ENCODE data around the gene YTHDF1. TPM values are rescaled to one million over a fixed set of nuclear protein-coding genes. Genes with fewer than 3 reads are reported as not detected.

The YTHDF1 gene
- total and polyA plus RNA-seq, 2 of the 8 experiments (the other 6 are each of a cell fraction or from before 2014, with no cell fraction given), result 32.8 to 66.0 TPM

DNA sequence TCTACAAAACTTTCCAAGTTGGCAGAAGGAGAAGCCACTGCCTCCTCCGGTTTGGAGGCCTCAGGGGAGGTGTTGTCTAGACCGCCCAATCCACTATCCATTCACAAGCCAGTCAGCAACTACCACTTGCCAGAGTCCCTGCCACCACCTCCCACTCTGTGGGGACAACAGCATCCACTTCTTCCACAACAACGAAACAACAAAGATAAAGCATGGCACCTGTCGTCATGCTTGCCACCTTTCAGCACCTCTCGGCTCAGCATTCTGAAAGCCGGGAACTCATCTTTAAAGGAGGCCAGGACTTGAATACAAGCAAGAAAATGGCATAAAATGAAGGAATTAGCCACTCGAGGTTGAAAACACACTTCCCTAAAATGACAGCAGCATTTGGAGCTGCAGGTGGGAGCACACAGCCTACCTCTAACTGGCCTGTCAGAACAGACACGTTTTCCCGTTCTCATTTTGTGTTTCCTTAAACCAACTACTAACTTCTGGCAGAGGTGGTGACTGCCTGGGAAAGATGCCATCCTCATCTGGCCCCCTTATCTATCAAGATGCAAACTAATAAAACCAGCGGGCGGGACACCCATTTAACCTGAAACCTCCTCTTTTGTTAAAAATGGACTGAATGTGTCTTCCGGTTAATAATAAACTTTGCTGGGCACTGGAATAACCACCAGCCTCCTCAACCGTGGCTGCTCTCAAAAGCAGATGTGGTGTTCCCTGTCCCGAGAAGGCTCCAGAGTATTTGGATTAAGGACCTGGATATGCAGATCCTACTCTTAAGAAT, 21.7 kb downstream of the YTHDF1 start:
- Histone ChIP-seq H2BK12ac (ENCODE audit: low read depth, low read length) (no peak overlapping the region), H3K18ac (ENCODE audit: extremely low read depth, low read length) (no peak overlapping the region), H2BK20ac (ENCODE audit: low read length) (no peak overlapping the region), H2AK5ac (ENCODE audit: low read depth, low read length) (no peak overlapping the region), H2AFZ (ENCODE audit: low read length) (no peak overlapping the region), H3K9me3 (ENCODE audit: insufficient read depth in 2 of 2, low read depth in 1 of 2, low read length in 1 of 2) (no peaks in the 10 kb centered on the region), H3K36me3 (ENCODE audit: control insufficient read depth in 2 of 4, insufficient read depth in 4 of 4, low read length in 3 of 4) (peaks cover 3 to 19% (median 5%) of the 10 kb centered on the region in 4 experiments; a peak in 4 of 8 replicates), H3K23me2 (ENCODE audit: low read depth, low read length) (no peaks in the 10 kb centered on the region; the same call in 1 of the 2 replicates), H4K5ac (ENCODE audit: insufficient read length, low read depth, low read length) (no peak overlapping the region), H3K79me2 (ENCODE audit: control insufficient read depth in 1 of 2, insufficient read depth in 2 of 2, low read length in 2 of 2) (peaks cover 0 to 31% of the 10 kb centered on the region in 2 experiments; a peak in 2 of 4 replicates), H3K9ac (replicated peaks in 1 of 4; ENCODE audit: extremely low read depth in 1 of 4, low read depth in 3 of 4, low read length in 3 of 4) (no peak overlapping the region), H3K4me1 (replicated peaks in 1 of 4; ENCODE audit: control insufficient read depth in 3 of 4, insufficient read depth in 4 of 4, low read length in 3 of 4) (peaks cover 0 to 2% (median 0%) of the 10 kb centered on the region in 4 experiments; a peak in 3 of 7 replicates), H3K4me3 (ENCODE audit: extremely low read depth in 1 of 4, insufficient read depth in 2 of 4, low read depth in 3 of 4, low read length in 4 of 4) (no peak overlapping the region), H2BK5ac (ENCODE audit: low read depth, low read length) (no peak overlapping the region), H3K4me2 (ENCODE audit: insufficient read depth in 1 of 2, low read depth in 2 of 2, low read length in 2 of 2) (no peak overlapping the region), H3K27ac (ENCODE audit: low read depth, low read length) (no peak overlapping the region), H3K27me3 (replicated peaks in 1 of 4; ENCODE audit: control insufficient read depth in 3 of 4, extremely low read depth in 1 of 4, insufficient read depth in 3 of 4, low read length in 3 of 4) (no peaks in the 10 kb centered on the region), H4K8ac (ENCODE audit: extremely low read depth, insufficient read depth, low read length) (no peak overlapping the region), H2BK120ac (replicated peaks; ENCODE audit: low read depth, low read length) (no peak overlapping the region), H2BK15ac (ENCODE audit: low read length) (no peak overlapping the region), H3K14ac (ENCODE audit: insufficient read length) (no peak overlapping the region), H3K23ac (ENCODE audit: insufficient read length) (no peak overlapping the region), H4K20me1 (replicated peaks in 1 of 2; ENCODE audit: control insufficient read depth in 1 of 2, insufficient read depth in 2 of 2, low read length in 2 of 2) (peaks cover 18 to 28% of the 10 kb centered on the region in 2 experiments), H3K4ac (replicated peaks; ENCODE audit: insufficient read length, low read depth, low read length) (no peak overlapping the region), H3K56ac (replicated peaks; ENCODE audit: insufficient read length, low read depth, low read length) (no peak overlapping the region), H4K91ac (replicated peaks; ENCODE audit: insufficient read length, low read length) (no peak overlapping the region), H3K79me1 (ENCODE audit: low read depth, low read length) (peaks cover 11% of the 10 kb centered on the region)
- POLR2A ChIA-PET (ENCODE audit: partially characterized antibody), result interaction anchor here (1.4 to 1.7 kb wide), 3 partner anchors 10 to 21 kb away, joined by 3 to 6 read pairs (median 5); partner anchors contain the start of gene YTHDF1
- 91% methylated on average over 14 of the region's 14 CpGs; no CpG with 5 or more reads in 1 of the 2 experiments for WGBS, 2 experiments (ENCODE audit: extremely low coverage in 1 of 2, insufficient coverage in 1 of 2, insufficient read length in 1 of 2, insufficient replicate concordance in 2 of 2, low coverage in 1 of 2, low lambda C conversion rate in 2 of 2, missing lambda C conversion rate in 1 of 2)
- TF ChIP-seq JUND (IDR thresholded peaks at IDR 0.05; ENCODE audit: low read length) (no peak), POLR2AphosphoS5 (IDR thresholded peaks at IDR 0.05; ENCODE audit: low read depth, low read length) (peak; percentile 40; the same call in 1 of the 2 replicates), GTF2F1 (IDR thresholded peaks at IDR 0.05; ENCODE audit: borderline replicate concordance, low read depth, low read length) (no peak)
- CTCF ChIA-PET (ENCODE audit: partially characterized antibody), result interaction anchor here (0.8 to 7.1 kb wide), 5 partner anchors 9 to 30 kb away, joined by 3 to 49 read pairs (median 8); no protein-coding TSS in a partner anchor
- no peak for FAIRE-seq
- no peak for DNase-seq (ENCODE audit: low read depth in 1 of 2, low spot score in 2 of 2)

Measured in H1 (cell line).